Progenitor cell of endocrine pancreas (in vitro differentiated cells): ENCODE measurements around the gene FBXL20. TPM values are rescaled to one million over a fixed set of nuclear protein-coding genes. Genes with fewer than 3 reads are reported as not detected.
"Not testable (repeated sequence)": the region's sequence is repeated elsewhere in the genome, so short reads cannot be mapped to it uniquely, and the experiment has no call there.

ENCODE experiments used
- DNase-seq: peaks from one replicate; pipeline ENCODE4 v3.0.0; 2021; ENCODE audit warnings: low spot score; ENCODE audit not compliant: unreplicated experiment
- H3K27ac Mint-ChIP-seq: 2 replicates; pipeline ENCODE4 v1.8.0; 2021; ENCODE audit warnings: mild to moderate bottlenecking, moderate library complexity, mixed read lengths
- H3K27me3 Mint-ChIP-seq: 2 replicates; pipeline ENCODE4 v1.8.0; 2021; ENCODE audit warnings: mixed read lengths
- H3K36me3 Mint-ChIP-seq: 2 replicates; pipeline ENCODE4 v1.8.0; 2022; ENCODE audit warnings: mixed read lengths; ENCODE audit not compliant: insufficient read depth
- H3K4me1 Mint-ChIP-seq: 2 replicates; pipeline ENCODE4 v1.8.0; 2021; ENCODE audit warnings: low read depth, mixed read lengths
- H3K4me3 Mint-ChIP-seq: 2 replicates; pipeline ENCODE4 v1.8.0; 2021; ENCODE audit warnings: low read depth, mild to moderate bottlenecking, moderate library complexity, mixed read lengths
- H3K9me3 Mint-ChIP-seq: 2 replicates; pipeline ENCODE4 v1.8.0; 2021; ENCODE audit warnings: low read depth, mixed read lengths
- total RNA-seq: library from RNA; stranded (reverse); gene quantifications from 2 replicates; pipeline ENCODE4 v1.2.1, GENCODE V29; 2021
- TF ChIP-seq, protein P1 (sequence below): fragments of 200-600 bp; sonication (generic); IDR thresholded peaks from one replicate; pipeline ENCODE4 v1.5.0; 2021; ENCODE audit warnings: antibody characterized with exemption, mild to moderate bottlenecking; ENCODE audit not compliant: unreplicated experiment

The FBXL20 gene
- total RNA-seq, 1 donor from 2014 or later: 26.8 TPM

DNA sequence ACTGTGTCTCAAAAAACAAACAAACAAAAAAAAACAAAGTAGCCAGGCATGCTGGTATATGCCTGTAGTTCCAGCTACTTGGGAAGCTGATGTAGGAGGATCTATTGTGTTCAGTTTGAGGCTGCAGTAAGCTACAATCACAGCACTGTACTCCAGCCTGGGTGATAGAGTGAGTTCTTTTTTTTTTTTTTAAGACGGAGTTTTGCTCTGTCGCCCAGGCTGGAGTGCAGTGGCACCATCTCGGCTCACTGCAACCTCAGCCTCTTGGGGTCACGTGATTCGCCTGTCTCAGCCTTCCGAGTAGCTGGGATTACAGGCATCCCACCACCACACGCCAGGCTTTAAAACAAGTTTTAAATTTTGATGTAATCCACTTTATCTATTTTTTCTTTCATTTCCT lies 95.4 kb downstream of the FBXL20 start:
- DNase-seq: no peak
- Mint-ChIP-seq H3K9me3 (no peaks in the 10 kb centered on the region), H3K36me3 (peaks cover 3% of the 10 kb centered on the region), H3K4me3 (no peak overlapping the region), H3K4me1 (no peaks in the 10 kb centered on the region), H3K27ac (no peak overlapping the region), H3K27me3 (no peaks in the 10 kb centered on the region)
- TF ChIP-seq, protein P1, sequence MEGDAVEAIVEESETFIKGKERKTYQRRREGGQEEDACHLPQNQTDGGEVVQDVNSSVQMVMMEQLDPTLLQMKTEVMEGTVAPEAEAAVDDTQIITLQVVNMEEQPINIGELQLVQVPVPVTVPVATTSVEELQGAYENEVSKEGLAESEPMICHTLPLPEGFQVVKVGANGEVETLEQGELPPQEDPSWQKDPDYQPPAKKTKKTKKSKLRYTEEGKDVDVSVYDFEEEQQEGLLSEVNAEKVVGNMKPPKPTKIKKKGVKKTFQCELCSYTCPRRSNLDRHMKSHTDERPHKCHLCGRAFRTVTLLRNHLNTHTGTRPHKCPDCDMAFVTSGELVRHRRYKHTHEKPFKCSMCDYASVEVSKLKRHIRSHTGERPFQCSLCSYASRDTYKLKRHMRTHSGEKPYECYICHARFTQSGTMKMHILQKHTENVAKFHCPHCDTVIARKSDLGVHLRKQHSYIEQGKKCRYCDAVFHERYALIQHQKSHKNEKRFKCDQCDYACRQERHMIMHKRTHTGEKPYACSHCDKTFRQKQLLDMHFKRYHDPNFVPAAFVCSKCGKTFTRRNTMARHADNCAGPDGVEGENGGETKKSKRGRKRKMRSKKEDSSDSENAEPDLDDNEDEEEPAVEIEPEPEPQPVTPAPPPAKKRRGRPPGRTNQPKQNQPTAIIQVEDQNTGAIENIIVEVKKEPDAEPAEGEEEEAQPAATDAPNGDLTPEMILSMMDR: no peak

DNA sequence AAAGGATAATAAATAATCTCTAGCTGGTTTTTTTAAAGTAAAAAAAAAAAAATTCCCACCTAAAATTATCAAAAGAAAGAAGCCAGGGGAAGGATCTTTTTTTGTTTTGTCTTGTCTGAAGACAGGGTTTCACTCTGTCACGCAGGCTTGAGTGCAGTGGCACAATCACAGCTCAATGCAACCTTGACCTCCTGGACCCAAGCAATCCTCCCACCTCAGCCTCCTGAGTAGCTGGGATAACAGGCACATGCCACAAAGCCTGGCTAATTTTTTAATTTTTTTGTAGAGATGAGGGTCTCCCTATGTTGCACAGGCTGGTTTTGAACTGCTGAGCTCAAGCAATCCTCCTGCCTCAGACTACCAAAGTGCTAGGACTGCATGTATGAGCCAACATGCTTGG lies 97.2 kb downstream of the FBXL20 start:
- DNase-seq: no peak
- Mint-ChIP-seq H3K4me3 (no peak overlapping the region), H3K27me3 (no peaks in the 10 kb centered on the region), H3K4me1 (no peaks in the 10 kb centered on the region), H3K36me3 (peaks cover 8% of the 10 kb centered on the region), H3K9me3 (no peaks in the 10 kb centered on the region), H3K27ac (no peak overlapping the region)
- TF ChIP-seq, protein P1: no peak

DNA sequence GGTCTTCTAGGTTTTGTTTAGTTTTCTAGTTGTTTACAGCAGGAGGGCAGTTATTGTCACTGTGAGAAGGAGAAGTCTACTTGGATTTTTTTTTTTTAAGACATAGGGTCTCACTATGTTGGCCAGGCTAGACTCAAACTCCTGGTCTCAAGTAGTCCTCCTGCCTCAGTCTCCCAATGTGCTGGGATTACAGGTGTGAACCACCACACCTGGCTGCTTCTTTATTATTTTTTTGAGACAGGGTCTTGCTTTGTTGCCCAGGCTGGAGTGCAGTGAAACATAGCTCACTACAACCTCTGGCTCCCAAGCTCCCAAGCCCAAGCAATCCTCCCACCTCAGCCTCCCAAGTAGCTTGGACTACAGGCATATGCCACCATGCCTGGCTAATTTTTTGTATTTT lies 107.4 kb downstream of the FBXL20 start:
- H3K9me3 Mint-ChIP-seq: no peaks in the 10 kb centered on the region
- H3K4me3 Mint-ChIP-seq: no peak overlapping the region
- no peaks in the 10 kb centered on the region for H3K27me3 Mint-ChIP-seq
- H3K27ac Mint-ChIP-seq: no peak overlapping the region
- no peaks in the 10 kb centered on the region for H3K4me1 Mint-ChIP-seq
- H3K36me3 Mint-ChIP-seq: peaks cover 8% of the 10 kb centered on the region
- DNase-seq: no peak
- TF ChIP-seq, protein P1: no peak

DNA sequence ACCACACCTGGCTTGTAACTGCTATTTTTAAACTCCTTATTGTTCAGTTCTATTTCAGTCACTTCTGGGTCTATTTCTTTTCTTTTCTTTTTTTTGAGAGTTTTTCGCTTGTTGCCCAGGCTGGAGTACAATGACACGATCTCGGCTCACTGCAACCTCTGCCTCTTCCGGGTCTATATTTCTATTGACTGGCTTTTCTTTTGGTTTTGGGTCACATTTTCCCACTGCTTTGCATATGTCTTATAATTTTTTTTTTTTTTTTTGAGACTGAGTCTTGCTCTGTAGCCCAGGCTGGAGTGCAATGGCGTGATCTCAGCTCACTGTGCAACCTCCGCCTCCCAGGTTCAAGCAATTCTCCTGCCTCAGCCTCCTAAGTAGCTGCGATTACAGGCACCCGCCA lies 108.9 kb downstream of the FBXL20 start:
- H3K27me3 Mint-ChIP-seq, DNase-seq, H3K4me1 Mint-ChIP-seq, H3K36me3 Mint-ChIP-seq, H3K27ac Mint-ChIP-seq, H3K9me3 Mint-ChIP-seq, H3K4me3 Mint-ChIP-seq: not testable (repeated sequence)

DNA sequence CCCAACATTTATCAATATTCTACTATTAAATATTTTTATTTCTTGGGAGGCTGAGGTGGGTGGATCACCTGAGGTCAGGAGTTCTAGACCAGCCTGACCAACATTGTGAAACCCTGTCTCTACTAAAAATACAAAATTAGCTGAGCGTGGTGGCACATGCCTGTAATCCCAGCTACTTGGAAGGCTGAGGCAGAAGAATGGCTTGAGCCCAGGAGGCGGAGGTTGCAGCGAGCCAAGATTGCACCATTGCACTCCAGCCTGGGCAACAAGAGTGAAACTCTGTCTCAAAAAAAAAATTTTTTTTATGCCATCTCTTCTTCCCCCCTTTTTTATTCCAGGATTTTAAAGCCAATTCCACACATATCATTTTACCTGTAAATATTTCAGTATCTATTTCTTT lies 114.9 kb downstream of the FBXL20 start:
- not testable (repeated sequence) for H3K27me3 Mint-ChIP-seq, H3K4me3 Mint-ChIP-seq, DNase-seq

DNA sequence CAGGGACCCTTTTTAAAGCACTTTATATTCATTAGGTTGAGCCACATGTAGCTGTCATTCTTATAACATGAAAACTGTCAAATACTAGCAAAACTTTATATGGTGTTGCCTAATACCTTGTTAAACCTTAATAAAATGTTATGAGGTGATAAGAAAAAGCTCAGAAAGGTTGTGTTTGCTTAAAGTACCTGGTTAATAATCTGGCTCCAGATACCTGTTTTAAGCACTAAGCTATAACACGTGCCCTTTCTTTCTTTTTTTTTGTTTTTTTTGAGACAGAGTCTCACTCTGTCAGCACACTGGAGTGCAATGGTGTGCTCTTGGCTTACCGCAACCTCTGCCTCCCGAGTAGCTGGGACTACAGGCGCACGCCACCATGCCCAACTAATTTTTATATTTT lies 116.7 kb downstream of the FBXL20 start:
- Mint-ChIP-seq H3K27me3 (no peaks in the 10 kb centered on the region), H3K4me3 (no peak overlapping the region), H3K9me3 (no peaks in the 10 kb centered on the region), H3K36me3 (peaks cover 1% of the 10 kb centered on the region), H3K27ac (no peak overlapping the region), H3K4me1 (peaks cover 17% of the 10 kb centered on the region)
- DNase-seq: no peak
- TF ChIP-seq, protein P1: no peak

More for the DNA sequence above, 114.9 kb downstream of the FBXL20 start:
- not testable (repeated sequence) for H3K27ac Mint-ChIP-seq, H3K9me3 Mint-ChIP-seq, H3K36me3 Mint-ChIP-seq, H3K4me1 Mint-ChIP-seq
